GM23338 (cell line): Measurements from ENCODE around the gene RNF223. TPM values are rescaled to one million over a fixed set of nuclear protein-coding genes. Genes with fewer than 3 reads are reported as not detected.
"Not testable (repeated sequence)": the region's sequence is repeated elsewhere in the genome, so short reads cannot be mapped to it uniquely, and the experiment has no call there.

Experiments
- ATAC-seq: fragments of 200-7000 bp; cut with Tn5 transposase; 3 replicates; pipeline ENCODE4 v1.9.1; 2020
- DNase-seq: peaks from one replicate; pipeline ENCODE4 v3.0.0-alpha.2; 2015; ENCODE audit warnings: low spot score
- H2AFZ ChIP-seq: fragments of 200-600 bp; sonication (generic); 2 replicates; pipeline ENCODE4 v1.8.0; 2016; ENCODE audit warnings: antibody characterized with exemption, mild to moderate bottlenecking, moderate library complexity
- H3F3A ChIP-seq: fragments of 200-600 bp; sonication (generic); replicated peaks from 2 replicates; pipeline ENCODE4 v1.8.0; 2017; ENCODE audit warnings: antibody characterized with exemption, mixed run types, low read depth
- H3K27ac ChIP-seq: fragments of 200-600 bp; sonication (generic); 2 replicates; pipeline ENCODE4 v1.6.1; 2016; ENCODE audit warnings: low read depth
- H3K27me3 ChIP-seq: fragments of 200-600 bp; sonication (generic); 2 replicates; pipeline ENCODE4 v1.8.0; 2016; ENCODE audit warnings: mild to moderate bottlenecking, mixed run types, moderate library complexity; ENCODE audit not compliant: insufficient read depth
- H3K36me3 ChIP-seq: fragments of 200-600 bp; sonication (generic); 2 replicates; pipeline ENCODE4 v1.8.0; 2016; ENCODE audit warnings: mild to moderate bottlenecking; ENCODE audit not compliant: insufficient read depth
- H3K4me1 ChIP-seq: fragments of 200-600 bp; sonication (generic); 2 replicates; pipeline ENCODE4 v1.8.0; 2016; ENCODE audit warnings: mild to moderate bottlenecking, moderate library complexity; ENCODE audit not compliant: insufficient read depth
- H3K4me2 ChIP-seq: fragments of 200-600 bp; sonication (generic); 2 replicates; pipeline ENCODE4 v1.7.1; 2017; ENCODE audit warnings: mixed run types
- H3K4me3 ChIP-seq: fragments of 200-600 bp; sonication (generic); 2 replicates; pipeline ENCODE4 v1.6.1; 2016; ENCODE audit warnings: mixed run types
- H3K79me2 ChIP-seq: fragments of 200-600 bp; sonication (generic); replicated peaks from 2 replicates; pipeline ENCODE4 v1.8.0; 2017; ENCODE audit warnings: mild to moderate bottlenecking; ENCODE audit not compliant: insufficient read depth
- H3K9me2 ChIP-seq: fragments of 200-600 bp; sonication (generic); 2 replicates; pipeline ENCODE4 v1.8.0; 2017; ENCODE audit not compliant: insufficient read depth
- H4K20me1 ChIP-seq: fragments of 200-600 bp; sonication (generic); replicated peaks from 2 replicates; pipeline ENCODE4 v1.8.0; 2017; ENCODE audit warnings: mild to moderate bottlenecking; ENCODE audit not compliant: insufficient read depth
- H3K27ac Mint-ChIP-seq: 2 replicates; pipeline ENCODE4 v1.8.0; 2020; ENCODE audit warnings: inconsistent platforms, mild to moderate bottlenecking, moderate library complexity, mixed read lengths
- H3K27me3 Mint-ChIP-seq: 3 replicates; pipeline ENCODE4 v1.8.0; 2022; ENCODE audit warnings: low read depth, mild to moderate bottlenecking, moderate library complexity, mixed read lengths, inconsistent platforms; ENCODE audit not compliant: insufficient read depth, poor library complexity
- H3K36me3 Mint-ChIP-seq: 3 replicates; pipeline ENCODE4 v1.8.0; 2021; ENCODE audit warnings: low read depth, mild to moderate bottlenecking, inconsistent platforms, moderate library complexity, mixed read lengths
- H3K4me1 Mint-ChIP-seq: 3 replicates; pipeline ENCODE4 v1.8.0; 2020; ENCODE audit warnings: mild to moderate bottlenecking, inconsistent platforms, mixed read lengths
- H3K4me3 Mint-ChIP-seq: 3 replicates; pipeline ENCODE4 v1.8.0; 2021; ENCODE audit warnings: moderate library complexity, mild to moderate bottlenecking, inconsistent platforms, mixed read lengths
- H3K9me3 Mint-ChIP-seq: 3 replicates; pipeline ENCODE4 v1.8.0; 2020; ENCODE audit warnings: moderate library complexity, mild to moderate bottlenecking, inconsistent platforms, mixed read lengths
- CREB1 ChIP-seq: fragments of 250-450 bp; sonication (Bioruptor Pico); IDR thresholded peaks from 2 replicates; pipeline ENCODE4 v1.5.0; 2020; ENCODE audit warnings: low read depth, mild to moderate bottlenecking, moderate library complexity
- POLR2AphosphoS5 ChIP-seq: IDR thresholded peaks from 2 replicates; pipeline ENCODE4 v1.6.1; 2016; ENCODE audit warnings: antibody characterized with exemption, low read depth
- polyA plus RNA-seq: library from polyadenylated mRNA; unstranded; fragments of >200 nt; fragmentation: Nextera tagmentation; extraction: Ambion mirVana; gene quantifications from 2 replicates; pipeline ENCODE4 v1.2.1, GENCODE V29; 2016
- total RNA-seq: library from RNA; depleted of rRNA; stranded (reverse); fragments of >200 nt; shearing (Covaris generic); gene quantifications from 2 replicates; pipeline ENCODE4 v1.2.3, GENCODE V29; 2014
- TF ChIP-seq, protein P1 (sequence below): fragments of 250-450 bp; sonication (Bioruptor Pico); IDR thresholded peaks from 2 replicates; pipeline ENCODE4 v1.5.0; 2020; ENCODE audit warnings: mild to moderate bottlenecking, moderate library complexity

Gene RNF223
- total and polyA plus RNA-seq, 2 experiments from 2014 or later = not detected

DNA sequence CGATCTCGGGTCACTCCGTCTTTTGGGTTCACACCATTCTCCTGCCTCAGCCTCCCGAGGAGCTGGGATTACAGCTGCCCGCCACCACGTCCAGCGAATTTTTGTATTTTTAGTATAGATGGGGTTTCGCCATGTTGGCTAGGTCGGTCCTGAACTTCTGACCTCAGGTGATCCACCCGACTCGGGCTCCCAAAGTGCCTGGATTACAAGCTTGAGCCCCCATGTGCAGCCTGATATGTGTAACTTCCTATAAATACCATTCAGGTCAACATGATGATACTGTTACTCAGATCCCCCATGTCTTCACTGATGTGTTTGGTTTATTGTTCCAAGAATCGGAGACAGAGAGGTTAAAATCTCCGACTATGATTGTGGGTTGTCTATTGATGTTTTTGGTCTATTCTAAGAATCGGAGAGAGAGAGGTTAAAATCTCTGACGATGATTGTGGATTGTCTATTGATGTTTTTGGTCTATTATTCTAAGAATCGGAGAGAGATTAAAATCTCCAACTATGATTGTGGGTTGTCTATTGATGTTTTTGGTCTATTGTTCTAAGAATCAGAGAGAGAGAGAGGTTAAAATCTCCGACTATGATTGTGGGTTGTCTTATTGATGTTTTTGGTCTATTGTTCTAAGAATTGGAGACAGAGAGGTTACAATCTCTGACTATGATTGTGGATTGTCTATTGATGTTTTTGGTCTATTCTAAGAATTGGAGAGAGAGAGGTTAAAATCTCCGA lies 24.7 kb upstream of the RNF223 start (continued):
- TF ChIP-seq, protein P1, sequence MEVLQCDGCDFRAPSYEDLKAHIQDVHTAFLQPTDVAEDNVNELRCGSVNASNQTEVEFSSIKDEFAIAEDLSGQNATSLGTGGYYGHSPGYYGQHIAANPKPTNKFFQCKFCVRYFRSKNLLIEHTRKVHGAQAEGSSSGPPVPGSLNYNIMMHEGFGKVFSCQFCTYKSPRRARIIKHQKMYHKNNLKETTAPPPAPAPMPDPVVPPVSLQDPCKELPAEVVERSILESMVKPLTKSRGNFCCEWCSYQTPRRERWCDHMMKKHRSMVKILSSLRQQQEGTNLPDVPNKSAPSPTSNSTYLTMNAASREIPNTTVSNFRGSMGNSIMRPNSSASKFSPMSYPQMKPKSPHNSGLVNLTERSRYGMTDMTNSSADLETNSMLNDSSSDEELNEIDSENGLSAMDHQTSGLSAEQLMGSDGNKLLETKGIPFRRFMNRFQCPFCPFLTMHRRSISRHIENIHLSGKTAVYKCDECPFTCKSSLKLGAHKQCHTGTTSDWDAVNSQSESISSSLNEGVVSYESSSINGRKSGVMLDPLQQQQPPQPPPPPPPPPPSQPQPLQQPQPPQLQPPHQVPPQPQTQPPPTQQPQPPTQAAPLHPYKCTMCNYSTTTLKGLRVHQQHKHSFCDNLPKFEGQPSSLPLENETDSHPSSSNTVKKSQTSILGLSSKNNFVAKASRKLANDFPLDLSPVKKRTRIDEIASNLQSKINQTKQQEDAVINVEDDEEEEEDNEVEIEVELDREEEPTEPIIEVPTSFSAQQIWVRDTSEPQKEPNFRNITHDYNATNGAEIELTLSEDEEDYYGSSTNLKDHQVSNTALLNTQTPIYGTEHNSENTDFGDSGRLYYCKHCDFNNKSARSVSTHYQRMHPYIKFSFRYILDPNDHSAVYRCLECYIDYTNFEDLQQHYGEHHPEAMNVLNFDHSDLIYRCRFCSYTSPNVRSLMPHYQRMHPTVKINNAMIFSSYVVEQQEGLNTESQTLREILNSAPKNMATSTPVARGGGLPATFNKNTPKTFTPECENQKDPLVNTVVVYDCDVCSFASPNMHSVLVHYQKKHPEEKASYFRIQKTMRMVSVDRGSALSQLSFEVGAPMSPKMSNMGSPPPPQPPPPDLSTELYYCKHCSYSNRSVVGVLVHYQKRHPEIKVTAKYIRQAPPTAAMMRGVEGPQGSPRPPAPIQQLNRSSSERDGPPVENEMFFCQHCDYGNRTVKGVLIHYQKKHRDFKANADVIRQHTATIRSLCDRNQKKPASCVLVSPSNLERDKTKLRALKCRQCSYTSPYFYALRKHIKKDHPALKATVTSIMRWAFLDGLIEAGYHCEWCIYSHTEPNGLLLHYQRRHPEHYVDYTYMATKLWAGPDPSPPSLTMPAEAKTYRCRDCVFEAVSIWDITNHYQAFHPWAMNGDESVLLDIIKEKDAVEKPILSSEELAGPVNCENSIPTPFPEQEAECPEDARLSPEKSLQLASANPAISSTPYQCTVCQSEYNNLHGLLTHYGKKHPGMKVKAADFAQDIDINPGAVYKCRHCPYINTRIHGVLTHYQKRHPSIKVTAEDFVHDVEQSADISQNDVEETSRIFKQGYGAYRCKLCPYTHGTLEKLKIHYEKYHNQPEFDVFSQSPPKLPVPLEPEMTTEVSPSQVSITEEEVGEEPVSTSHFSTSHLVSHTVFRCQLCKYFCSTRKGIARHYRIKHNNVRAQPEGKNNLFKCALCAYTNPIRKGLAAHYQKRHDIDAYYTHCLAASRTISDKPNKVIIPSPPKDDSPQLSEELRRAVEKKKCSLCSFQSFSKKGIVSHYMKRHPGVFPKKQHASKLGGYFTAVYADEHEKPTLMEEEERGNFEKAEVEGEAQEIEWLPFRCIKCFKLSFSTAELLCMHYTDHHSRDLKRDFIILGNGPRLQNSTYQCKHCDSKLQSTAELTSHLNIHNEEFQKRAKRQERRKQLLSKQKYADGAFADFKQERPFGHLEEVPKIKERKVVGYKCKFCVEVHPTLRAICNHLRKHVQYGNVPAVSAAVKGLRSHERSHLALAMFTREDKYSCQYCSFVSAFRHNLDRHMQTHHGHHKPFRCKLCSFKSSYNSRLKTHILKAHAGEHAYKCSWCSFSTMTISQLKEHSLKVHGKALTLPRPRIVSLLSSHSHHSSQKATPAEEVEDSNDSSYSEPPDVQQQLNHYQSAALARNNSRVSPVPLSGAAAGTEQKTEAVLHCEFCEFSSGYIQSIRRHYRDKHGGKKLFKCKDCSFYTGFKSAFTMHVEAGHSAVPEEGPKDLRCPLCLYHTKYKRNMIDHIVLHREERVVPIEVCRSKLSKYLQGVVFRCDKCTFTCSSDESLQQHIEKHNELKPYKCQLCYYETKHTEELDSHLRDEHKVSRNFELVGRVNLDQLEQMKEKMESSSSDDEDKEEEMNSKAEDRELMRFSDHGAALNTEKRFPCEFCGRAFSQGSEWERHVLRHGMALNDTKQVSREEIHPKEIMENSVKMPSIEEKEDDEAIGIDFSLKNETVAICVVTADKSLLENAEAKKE = no peak

DNA sequence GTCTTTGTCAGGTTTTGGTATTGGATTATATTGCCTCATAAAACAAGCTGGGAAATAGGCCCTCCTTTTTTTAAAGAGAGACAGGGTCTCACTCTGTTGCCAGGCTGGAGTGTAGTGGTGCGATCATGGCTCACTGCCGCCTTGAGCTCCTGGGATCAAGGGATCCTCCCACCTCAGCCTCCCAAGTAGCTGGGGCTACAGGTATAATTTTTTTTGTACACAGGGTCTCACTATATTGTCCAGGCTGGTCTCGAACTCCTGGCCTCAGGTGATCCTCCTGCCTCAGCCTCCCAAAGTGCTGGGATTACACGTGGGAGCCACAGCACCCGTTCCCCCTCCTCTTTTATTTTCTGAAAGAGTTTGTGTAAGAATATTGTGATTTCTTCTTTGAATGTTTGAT lies 22.0 kb upstream of the RNF223 start:
- not testable (repeated sequence) for H3F3A ChIP-seq, H3K4me2 ChIP-seq, H3K27ac ChIP-seq, DNase-seq, H3K27ac Mint-ChIP-seq, H3K4me1 Mint-ChIP-seq, H2AFZ ChIP-seq, H3K4me1 ChIP-seq, ATAC-seq, H4K20me1 ChIP-seq, H3K36me3 ChIP-seq, H3K4me3 ChIP-seq, H3K9me2 ChIP-seq, H3K4me3 Mint-ChIP-seq, H3K79me2 ChIP-seq
- Mint-ChIP-seq H3K36me3 (peaks cover 12% of the 10 kb centered on the region; the same call in 2 of the 3 replicates), H3K9me3 (peaks cover 40% of the 10 kb centered on the region), H3K27me3 (peaks cover 12% of the 10 kb centered on the region)
- H3K27me3 ChIP-seq = peaks cover 14% of the 10 kb centered on the region; the same call in 1 of the 2 replicates

DNA sequence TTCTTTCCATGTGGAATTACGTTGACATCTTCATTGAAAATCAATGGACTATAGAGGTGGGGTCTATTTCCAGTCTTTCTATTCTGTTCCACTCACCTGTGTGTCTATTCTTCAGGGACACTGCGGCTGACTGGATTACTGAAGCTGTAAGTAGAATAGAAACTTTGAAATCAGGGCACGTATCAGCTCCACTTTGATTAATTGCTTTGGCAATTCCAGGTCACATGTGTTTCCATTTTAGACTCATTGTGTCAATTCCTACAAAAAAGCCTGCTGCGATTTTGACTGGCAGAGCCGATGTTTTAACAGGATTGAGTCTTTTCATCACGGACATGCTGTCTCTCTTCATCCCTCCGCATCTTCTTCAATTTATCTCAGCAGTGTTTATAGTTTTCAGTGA lies 20.9 kb upstream of the RNF223 start:
- no peaks in the 10 kb centered on the region for H3K9me2 ChIP-seq
- no peak overlapping the region for H3K4me2 ChIP-seq
- ATAC-seq (no peak), DNase-seq (no peak)
- no peaks in the 10 kb centered on the region for H3K79me2 ChIP-seq
- H3K27ac Mint-ChIP-seq = no peak overlapping the region
- H3K4me1 ChIP-seq = no peaks in the 10 kb centered on the region
- H3K36me3 Mint-ChIP-seq = peaks cover 6% of the 10 kb centered on the region; the same call in 2 of the 3 replicates
- peaks cover 11% of the 10 kb centered on the region; the same call in 1 of the 2 replicates for H3K27me3 ChIP-seq
- H3F3A ChIP-seq = no peaks in the 10 kb centered on the region
- peaks cover 12% of the 10 kb centered on the region for H3K27me3 Mint-ChIP-seq
- H2AFZ ChIP-seq = no peak overlapping the region
- H3K27ac ChIP-seq = no peak overlapping the region
- no peak for TF ChIP-seq CREB1
- TF ChIP-seq POLR2AphosphoS5 = no peak
- no peak overlapping the region for H3K4me3 Mint-ChIP-seq
- no peak overlapping the region for H3K4me3 ChIP-seq
- no peaks in the 10 kb centered on the region for H3K36me3 ChIP-seq
- H3K9me3 Mint-ChIP-seq = peaks cover 33% of the 10 kb centered on the region
- no peaks in the 10 kb centered on the region for H3K4me1 Mint-ChIP-seq
- no peaks in the 10 kb centered on the region for H4K20me1 ChIP-seq
